CD14-positive monocyte (primary cell): Measurements from ENCODE around the gene SAMD3. TPM values are rescaled to one million over a fixed set of nuclear protein-coding genes. Genes with fewer than 3 reads are reported as not detected.

Experiments
- DNase-seq, 3 donors: peaks; one replicate each; pipeline ENCODE4 v3.0.0-alpha.2; 2011 to 2022
- H2AFZ ChIP-seq: 2 replicates; pipeline ENCODE4 v1.6.0; 2012; ENCODE audit warnings: mild to moderate bottlenecking, low read depth, low read length, inconsistent platforms; ENCODE audit not compliant: insufficient read depth, poor library complexity, severe bottlenecking
- H3K27ac ChIP-seq, 2 donors: 1 replicate in 1 of 2; 2 replicates in 1 of 2; pipeline ENCODE4 v1.5.1; 2012 to 2013; ENCODE audit warnings: low read length in 2 of 2, control low read depth in 1 of 2, inconsistent platforms in 1 of 2, low read depth in 1 of 2, mild to moderate bottlenecking in 1 of 2
- H3K27me3 ChIP-seq, 2 donors: one replicate each; pipeline versions ENCODE4 v1.6.0 to v1.6.1; 2011 to 2013; ENCODE audit warnings: low read length in 2 of 2; ENCODE audit not compliant: control insufficient read depth in 2 of 2, insufficient read depth in 2 of 2
- H3K36me3 ChIP-seq, 2 donors: replicated peaks in 1 of 2; 1 replicate in 1 of 2; 2 replicates in 1 of 2; pipeline versions ENCODE4 v1.5.1 to v1.6.1; 2012 to 2013; ENCODE audit warnings: low read length in 2 of 2, control low read depth in 1 of 2, inconsistent platforms in 1 of 2, mild to moderate bottlenecking in 1 of 2; ENCODE audit not compliant: insufficient read depth in 2 of 2, control insufficient read depth in 1 of 2
- H3K4me1 ChIP-seq, 2 donors: 1 replicate in 1 of 2; 2 replicates in 1 of 2; pipeline versions ENCODE4 v1.5.1 to v1.6.1; 2012 to 2013; ENCODE audit warnings: low read length in 2 of 2, control low read depth in 1 of 2, inconsistent platforms in 1 of 2, mild to moderate bottlenecking in 1 of 2, moderate library complexity in 1 of 2; ENCODE audit not compliant: insufficient read depth in 2 of 2, control insufficient read depth in 1 of 2
- H3K4me2 ChIP-seq: replicated peaks from 2 replicates; pipeline ENCODE3; 2012; ENCODE audit warnings: low read length, moderate library complexity, mild to moderate bottlenecking; ENCODE audit not compliant: poor library complexity, severe bottlenecking; ENCODE audit errors: extremely low read depth
- H3K4me3 ChIP-seq, 3 experiments: fragments of 200-600 bp in 1 of 3; sonication (generic) in 1 of 3; replicated peaks in 1 of 3; 1 replicate in 2 of 3; 2 replicates in 1 of 3; pipeline ENCODE4 v1.5.1; 2011 to 2013; ENCODE audit warnings: low read length in 3 of 3, mild to moderate bottlenecking in 3 of 3, control low read depth in 2 of 3, low read depth in 2 of 3, inconsistent platforms in 1 of 3, moderate library complexity in 1 of 3
- H3K79me2 ChIP-seq: 2 replicates; pipeline ENCODE4 v1.6.0; 2012; ENCODE audit warnings: mild to moderate bottlenecking, control low read depth, inconsistent platforms, low read length, moderate library complexity; ENCODE audit not compliant: insufficient read depth
- H3K9ac ChIP-seq: 2 replicates; pipeline ENCODE4 v1.6.0; 2017; ENCODE audit warnings: low read length, mild to moderate bottlenecking; ENCODE audit not compliant: insufficient read depth, poor library complexity, severe bottlenecking
- H3K9me3 ChIP-seq, 2 donors: replicated peaks in 1 of 2; 1 replicate in 1 of 2; 2 replicates in 1 of 2; pipeline versions ENCODE4 v1.5.1 to v1.6.1; 2012 to 2013; ENCODE audit warnings: low read length in 2 of 2, control low read depth in 1 of 2; ENCODE audit not compliant: control insufficient read depth in 1 of 2, insufficient read depth in 1 of 2
- H4K20me1 ChIP-seq: 2 replicates; pipeline ENCODE4 v1.6.0; 2012; ENCODE audit warnings: mild to moderate bottlenecking, low read length, control low read depth, moderate library complexity; ENCODE audit not compliant: insufficient read depth
- H3K27ac Mint-ChIP-seq, 7 donors: one replicate each; pipeline ENCODE4 v1.8.0; 2020; ENCODE audit warnings: mild to moderate bottlenecking in 7 of 7, mixed read lengths in 7 of 7, moderate library complexity in 6 of 7, inconsistent platforms in 2 of 7
- H3K27me3 Mint-ChIP-seq, 3 donors: one replicate each; pipeline ENCODE4 v1.8.0; 2021 to 2022; ENCODE audit warnings: low read depth in 3 of 3, mild to moderate bottlenecking in 3 of 3, mixed read lengths in 3 of 3, moderate library complexity in 3 of 3, inconsistent platforms in 1 of 3
- H3K36me3 Mint-ChIP-seq, 2 donors: one replicate each; pipeline ENCODE4 v1.8.0; 2020; ENCODE audit warnings: mixed read lengths in 2 of 2, inconsistent platforms in 1 of 2, mild to moderate bottlenecking in 1 of 2
- H3K4me1 Mint-ChIP-seq: one replicate; pipeline ENCODE4 v1.8.0; 2020; ENCODE audit warnings: mild to moderate bottlenecking, mixed read lengths
- H3K4me3 Mint-ChIP-seq, 2 donors: one replicate each; pipeline ENCODE4 v1.8.0; 2020; ENCODE audit warnings: mild to moderate bottlenecking in 2 of 2, mixed read lengths in 2 of 2, moderate library complexity in 1 of 2
- H3K9me3 Mint-ChIP-seq, 7 donors: one replicate each; pipeline ENCODE4 v1.8.0; 2020 to 2022; ENCODE audit warnings: mixed read lengths in 7 of 7, mild to moderate bottlenecking in 6 of 7, moderate library complexity in 6 of 7, inconsistent platforms in 2 of 7
- CTCF ChIP-seq: fragments of 200-600 bp; IDR thresholded peaks from one replicate; pipeline ENCODE4 v1.8.0; 2022; ENCODE audit warnings: antibody characterized with exemption, mild to moderate bottlenecking
- WGBS: methylation state at CpG from one replicate; pipeline ENCODE4 v1.1.5; 2013; ENCODE audit warnings: missing lambda C conversion rate; ENCODE audit not compliant: insufficient coverage; 5-methylcytosine and 5-hydroxymethylcytosine counted together
- intact Hi-C, 2 donors: fragments of 100-400 bp; cut with micrococcal nuclease; formaldehyde crosslinking; loops; one replicate each; pipeline versions ENCODE4 v1.15.0 to v1.15.1; 2023
- polyA plus RNA-seq, 3 donors: library from polyadenylated mRNA; depleted of rRNA in 1 of 3; unstranded in 2 of 3; stranded (reverse) in 1 of 3; fragments of 300-500 nt in 2 of 3; fragments of >200 nt in 1 of 3; fragmentation: Illumina TruSeq in 2 of 3; gene quantifications; 1 replicate in 2 of 3; 2 replicates in 1 of 3; pipeline ENCODE4 v1.2.3, GENCODE V29; 2012 to 2021

Gene SAMD3
- polyA plus RNA-seq, 3 donors, result 0.33 to 0.49 TPM; not detected in 1

GRCh38 chr6:130162421-130162820 lies 60.3 kb downstream of the SAMD3 start:
- no peak for TF ChIP-seq CTCF
- DNase-seq, result no peak
- intact Hi-C loops, result no loop called here
- no peaks in the 10 kb centered on the region for H3K27me3 Mint-ChIP-seq
- H3K79me2 ChIP-seq, result no peaks in the 10 kb centered on the region
- no peak overlapping the region for H3K4me3 ChIP-seq
- no peaks in the 10 kb centered on the region for H3K4me1 ChIP-seq
- no peak overlapping the region for H3K9ac ChIP-seq
- no peaks in the 10 kb centered on the region for H3K36me3 ChIP-seq
- H3K4me1 Mint-ChIP-seq, result no peaks in the 10 kb centered on the region
- H3K36me3 Mint-ChIP-seq, result no peaks in the 10 kb centered on the region
- H4K20me1 ChIP-seq, result no peaks in the 10 kb centered on the region
- no peak overlapping the region for H2AFZ ChIP-seq
- no peak overlapping the region for H3K4me3 Mint-ChIP-seq
- H3K27me3 ChIP-seq, result no peaks in the 10 kb centered on the region
- H3K27ac Mint-ChIP-seq, result no peak overlapping the region
- peaks cover 0 to 13% (median 6%) of the 10 kb centered on the region in 7 donors for H3K9me3 Mint-ChIP-seq
- H3K27ac ChIP-seq, result no peak overlapping the region
- H3K4me2 ChIP-seq, result no peak overlapping the region
- WGBS, result no CpG with 5 or more reads among the region's 2 CpGs
- H3K9me3 ChIP-seq, result peaks cover 5 to 8% of the 10 kb centered on the region in 2 donors

- Mint-ChIP-seq H3K36me3 (no peaks in the 10 kb centered on the region), H3K4me3 (no peak overlapping the region), H3K27ac (no peak overlapping the region), H3K9me3 (peaks cover 0 to 16% (median 6%) of the 10 kb centered on the region in 7 donors), H3K27me3 (no peaks in the 10 kb centered on the region), H3K4me1 (no peaks in the 10 kb centered on the region)
- no peaks in the 10 kb centered on the region for H3K36me3 ChIP-seq
- no peak overlapping the region for H3K9ac ChIP-seq
- H3K27ac ChIP-seq, result no peak overlapping the region
- no peak overlapping the region for H3K4me3 ChIP-seq
- H4K20me1 ChIP-seq, result no peaks in the 10 kb centered on the region
- peaks cover 5 to 10% of the 10 kb centered on the region in 2 donors for H3K9me3 ChIP-seq
- H3K4me2 ChIP-seq, result no peak overlapping the region
- no peaks in the 10 kb centered on the region for H3K27me3 ChIP-seq
- DNase-seq, result no peak
- no peaks in the 10 kb centered on the region for H3K4me1 ChIP-seq
- H3K79me2 ChIP-seq, result no peaks in the 10 kb centered on the region
- WGBS, result no CpG with 5 or more reads among the region's 6 CpGs
- no peak for TF ChIP-seq CTCF
- H2AFZ ChIP-seq, result no peak overlapping the region
- intact Hi-C loops, result no loop called here
Measured at GRCh38 chr6:130161683-130162404, 60.9 kb downstream of the SAMD3 start.
